HEK293T (cell line): Measurements from ENCODE around the gene STK40.

ENCODE experiments used
- ARNT ChIP-seq: fragments of 450-650 bp; IDR thresholded peaks from 2 replicates; pipeline ENCODE4 v1.6.1; 2017; ENCODE audit warnings: mild to moderate bottlenecking
- BHLHE40 ChIP-seq: fragments of 450-650 bp; IDR thresholded peaks from 2 replicates; pipeline ENCODE4 v1.6.1; 2016; ENCODE audit warnings: mild to moderate bottlenecking, moderate library complexity, borderline replicate concordance
- ELF4 ChIP-seq: fragments of 450-650 bp; IDR thresholded peaks from 2 replicates; pipeline ENCODE4 v1.6.1; 2017; ENCODE audit warnings: antibody characterized with exemption
- FOXA1 ChIP-seq: fragments of 450-650 bp; IDR thresholded peaks from 2 replicates; pipeline ENCODE4 v1.6.1; 2016; ENCODE audit warnings: mild to moderate bottlenecking
- FOXK2 ChIP-seq: fragments of 450-650 bp; IDR thresholded peaks from 2 replicates; pipeline ENCODE4 v1.6.1; 2016; ENCODE audit warnings: mild to moderate bottlenecking
- FOXM1 ChIP-seq: fragments of 450-650 bp; IDR thresholded peaks from 2 replicates; pipeline ENCODE4 v1.6.1; 2017; ENCODE audit warnings: mild to moderate bottlenecking, borderline replicate concordance
- HDGF ChIP-seq: fragments of 450-650 bp; IDR thresholded peaks from 2 replicates; pipeline ENCODE4 v1.6.1; 2017; ENCODE audit warnings: antibody characterized with exemption, borderline replicate concordance
- LEF1 ChIP-seq: fragments of 450-650 bp; IDR thresholded peaks from 2 replicates; pipeline ENCODE4 v1.6.1; 2017; ENCODE audit warnings: mild to moderate bottlenecking, borderline replicate concordance
- NFRKB ChIP-seq: fragments of 450-650 bp; IDR thresholded peaks from 2 replicates; pipeline ENCODE4 v1.6.1; 2016; ENCODE audit warnings: mild to moderate bottlenecking, moderate library complexity
- SP1 ChIP-seq: fragments of 450-650 bp; IDR thresholded peaks from 2 replicates; pipeline ENCODE4 v1.6.1; 2017
- SUZ12 ChIP-seq: fragments of 450-650 bp; IDR thresholded peaks from 2 replicates; pipeline ENCODE4 v1.6.1; 2016; ENCODE audit warnings: mild to moderate bottlenecking
- TARDBP ChIP-seq: fragments of 450-650 bp; IDR thresholded peaks from 2 replicates; pipeline ENCODE4 v1.6.1; 2016
- ZNF384 ChIP-seq: fragments of 450-650 bp; IDR thresholded peaks from 2 replicates; pipeline ENCODE4 v1.6.1; 2016
- TF ChIP-seq, protein P1 (sequence below): fragments of 450-650 bp; IDR thresholded peaks from 2 replicates; pipeline ENCODE4 v1.6.1; 2016

DNA sequence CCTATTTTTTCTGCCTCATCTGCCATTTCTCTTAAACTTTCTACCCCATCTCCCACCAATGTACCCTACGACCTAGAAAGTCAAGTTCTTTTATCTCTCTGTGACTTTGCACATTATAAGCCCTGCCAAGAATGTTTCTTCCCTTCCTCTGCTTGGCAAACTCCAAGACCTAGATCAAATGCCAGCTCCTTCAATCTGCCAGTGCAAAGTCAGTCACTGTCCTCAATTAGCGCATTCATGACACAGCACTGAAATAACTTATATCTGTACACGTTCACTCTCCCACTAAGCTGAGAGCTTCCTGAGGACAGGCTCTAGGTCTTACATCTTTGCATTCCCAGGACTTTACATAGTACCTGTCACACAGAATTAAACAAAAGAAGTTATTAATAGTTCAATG is 33.4 kb upstream of the STK40 start:
- no peak for TF ChIP-seq BHLHE40
- TF ChIP-seq FOXK2 = no peak
- no peak for TF ChIP-seq ARNT
- TF ChIP-seq TARDBP = no peak
- no peak for TF ChIP-seq FOXA1
- no peak for TF ChIP-seq SUZ12
- TF ChIP-seq SP1 = no peak
- no peak for TF ChIP-seq ELF4
- no peak for TF ChIP-seq LEF1
- no peak for TF ChIP-seq ZNF384
- TF ChIP-seq HDGF = no peak
- TF ChIP-seq FOXM1 = no peak
- TF ChIP-seq, protein P1, sequence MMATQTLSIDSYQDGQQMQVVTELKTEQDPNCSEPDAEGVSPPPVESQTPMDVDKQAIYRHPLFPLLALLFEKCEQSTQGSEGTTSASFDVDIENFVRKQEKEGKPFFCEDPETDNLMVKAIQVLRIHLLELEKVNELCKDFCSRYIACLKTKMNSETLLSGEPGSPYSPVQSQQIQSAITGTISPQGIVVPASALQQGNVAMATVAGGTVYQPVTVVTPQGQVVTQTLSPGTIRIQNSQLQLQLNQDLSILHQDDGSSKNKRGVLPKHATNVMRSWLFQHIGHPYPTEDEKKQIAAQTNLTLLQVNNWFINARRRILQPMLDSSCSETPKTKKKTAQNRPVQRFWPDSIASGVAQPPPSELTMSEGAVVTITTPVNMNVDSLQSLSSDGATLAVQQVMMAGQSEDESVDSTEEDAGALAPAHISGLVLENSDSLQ = no peak
- TF ChIP-seq NFRKB = no peak
